ENCODE data around the gene RTTN.
A peak's percentile ranks its signal among the peaks of the same experiment; 100 is the strongest.

Gene RTTN

DNA sequence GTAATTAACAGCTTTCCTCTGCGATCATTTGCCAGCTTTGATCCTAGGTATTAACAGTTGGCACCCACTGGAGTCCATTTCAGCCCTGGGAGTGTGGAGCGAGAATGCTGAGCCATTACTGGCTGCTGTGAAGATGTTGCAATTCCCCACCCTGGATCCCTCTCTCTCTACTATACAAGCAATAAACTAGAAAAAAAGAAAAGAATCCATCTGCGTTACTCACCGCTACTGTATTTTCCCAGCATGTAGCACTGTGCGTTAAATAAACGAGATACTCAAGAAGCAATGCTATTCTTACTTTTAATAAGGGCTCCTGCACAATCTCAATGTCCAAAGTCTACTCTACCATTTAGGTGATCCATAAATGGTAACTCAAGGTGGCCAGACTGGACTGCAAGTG lies 8.5 kb downstream of the RTTN start:
- DNase-seq, result no peak

DNA sequence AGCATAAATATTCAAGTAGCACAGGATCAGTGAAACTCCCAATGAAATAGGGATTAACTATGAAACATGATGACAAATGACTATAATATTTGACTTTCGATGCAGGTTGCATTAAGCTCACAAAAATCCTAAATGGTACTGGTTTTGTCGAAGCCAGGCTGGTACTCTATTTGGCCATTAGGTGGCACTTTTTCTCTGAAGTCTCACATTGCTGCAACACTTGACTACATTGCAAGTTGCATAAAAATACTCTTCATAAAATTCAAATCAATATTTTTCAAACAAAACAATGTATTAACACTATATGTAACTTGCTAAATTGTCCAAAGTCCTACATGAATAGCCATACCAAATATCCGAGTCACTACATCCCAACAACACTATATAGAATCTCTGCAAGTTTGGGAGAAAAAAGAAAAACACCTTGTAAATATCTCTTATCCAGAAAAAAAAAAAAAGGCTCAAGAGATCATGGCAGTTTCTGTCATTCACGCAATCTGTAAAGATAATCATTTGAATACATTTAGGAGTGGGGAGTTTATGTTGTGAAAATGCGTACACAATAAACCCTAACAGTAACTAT lies 9.5 kb downstream of the RTTN start:
- DNase-seq, result no peak

DNA sequence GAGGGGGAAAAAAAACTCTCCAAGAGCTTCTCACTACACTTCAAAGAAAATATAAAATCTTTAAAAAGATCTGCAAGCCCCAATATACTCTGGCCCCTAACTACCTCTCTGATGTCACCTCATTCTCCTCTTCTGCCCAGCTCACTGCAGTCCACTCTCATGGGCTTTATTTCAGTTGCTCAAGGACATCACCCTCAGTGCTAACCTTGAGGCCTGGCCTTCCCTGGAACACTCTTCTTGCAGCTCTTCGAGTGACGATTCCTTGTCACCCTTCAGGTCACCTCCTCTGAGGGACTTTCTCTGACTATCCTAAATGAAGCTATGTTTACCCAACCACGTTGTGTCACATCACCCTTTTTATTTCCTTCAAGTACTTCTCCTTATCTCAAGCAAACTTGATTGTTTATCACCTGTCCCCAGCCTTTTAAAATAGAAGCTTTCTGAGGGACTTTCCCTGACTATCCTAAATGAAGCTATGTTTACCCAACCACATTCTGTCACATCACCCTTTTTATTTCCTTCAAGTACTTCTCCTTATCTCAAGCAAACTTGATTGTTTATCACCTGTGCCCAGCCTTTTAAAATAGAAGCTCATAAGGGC lies 10.4 kb downstream of the RTTN start:
- no peak for DNase-seq

DNA sequence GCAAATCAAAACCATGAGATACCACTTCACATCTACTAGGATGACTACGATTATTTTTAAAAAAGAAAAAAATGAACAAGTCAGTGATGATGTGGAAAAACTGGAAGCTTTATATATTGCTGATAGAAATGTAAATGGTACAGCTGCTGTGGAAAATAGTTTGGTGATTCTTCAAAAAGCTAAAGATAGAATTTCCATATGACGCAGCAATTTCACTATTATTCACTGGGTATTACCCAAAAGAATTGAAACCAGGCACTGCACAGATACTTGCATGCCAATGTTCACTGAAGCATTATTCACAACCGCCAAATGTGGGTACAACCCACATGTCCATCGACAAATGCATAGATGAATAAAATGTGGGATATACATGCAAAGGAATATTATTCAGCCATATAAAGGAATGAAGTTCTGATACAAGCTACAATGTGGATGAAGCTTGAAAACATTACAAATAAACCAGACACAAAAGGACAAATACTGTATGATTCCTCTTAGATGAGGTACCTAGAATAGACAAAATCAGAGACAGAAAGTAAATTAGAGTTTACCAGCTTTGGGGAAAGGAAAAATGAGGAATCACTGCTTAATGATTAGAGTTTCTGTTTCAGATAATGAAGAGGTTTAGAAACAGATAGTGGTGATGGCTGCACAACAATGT lies 11.1 kb downstream of the RTTN start:
- peak; percentile 8 for DNase-seq

DNA sequence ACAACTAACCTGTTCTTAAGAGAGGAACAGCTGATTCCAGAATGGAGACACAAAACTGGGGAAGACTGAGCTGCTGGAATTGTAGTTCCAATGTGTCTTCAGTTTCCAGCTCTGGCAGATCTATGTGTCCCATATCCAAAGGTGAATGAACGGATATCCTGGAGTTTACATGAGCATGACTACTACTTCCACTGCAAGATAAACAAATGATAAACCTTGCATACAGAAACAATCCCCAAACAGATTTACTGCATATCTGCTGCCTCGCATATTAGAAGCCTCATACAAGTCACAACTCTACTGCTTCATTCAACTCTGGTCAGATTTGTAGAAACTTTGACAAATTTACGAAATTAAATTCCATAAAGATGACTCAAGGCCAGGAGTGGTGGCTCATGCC lies 15.0 kb downstream of the RTTN start:
- DNase-seq, result no peak

DNA sequence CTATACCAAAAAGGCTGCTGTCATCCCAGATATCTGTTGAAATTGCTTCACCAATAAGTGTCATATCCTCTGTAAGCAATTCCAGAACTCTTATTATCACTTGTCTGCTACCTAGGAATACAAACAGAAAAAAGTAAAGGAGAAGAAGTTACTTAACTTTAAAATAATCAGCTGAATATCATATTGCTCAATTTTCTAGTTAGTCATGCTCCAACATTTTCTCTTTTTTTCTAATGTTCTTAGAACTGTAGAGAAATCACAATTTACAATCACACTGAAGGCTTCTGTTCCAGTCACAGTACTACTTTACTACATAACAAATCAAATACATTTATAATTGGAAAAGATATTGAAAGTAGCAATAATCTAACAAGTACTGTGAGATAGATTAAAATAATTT lies 17.4 kb downstream of the RTTN start:
- no peak for DNase-seq

DNA sequence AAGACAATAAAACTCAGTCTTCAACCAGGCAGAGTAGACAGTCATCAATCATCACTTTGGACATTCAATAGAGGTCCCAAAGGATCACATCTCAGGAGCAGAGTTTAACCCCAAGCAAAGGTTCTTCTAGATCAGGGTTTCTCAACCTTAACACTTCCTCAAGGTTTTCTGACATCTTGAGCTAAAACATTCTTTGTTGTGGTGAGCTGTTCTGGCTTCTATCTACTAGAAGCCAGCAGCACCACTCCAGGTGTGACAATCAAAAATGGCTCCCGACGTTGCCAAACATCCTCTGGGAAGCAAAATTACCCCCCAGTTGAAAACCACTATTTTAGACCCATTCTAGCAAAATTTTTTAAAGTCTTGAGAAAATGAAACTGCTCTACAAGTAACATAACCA lies 22.0 kb downstream of the RTTN start:
- no peak for DNase-seq

DNA sequence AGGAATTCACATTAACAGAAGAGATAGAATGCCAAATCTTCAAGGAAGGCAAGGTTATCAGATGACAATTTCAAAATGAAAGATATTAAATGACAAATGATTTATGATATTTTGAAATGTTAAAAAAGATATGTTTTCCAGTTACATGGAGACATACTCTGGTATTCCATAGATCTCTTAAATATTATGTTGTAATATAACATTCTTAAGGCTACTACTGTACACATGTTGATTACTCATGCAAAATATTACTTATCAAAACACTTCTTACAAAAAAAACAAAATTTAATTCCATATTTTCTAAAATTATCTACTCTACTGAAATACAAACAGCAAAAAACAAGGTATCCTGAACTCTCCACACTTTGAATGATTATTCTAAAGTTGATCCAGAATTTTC lies 22.9 kb downstream of the RTTN start:
- no peak for DNase-seq

DNA sequence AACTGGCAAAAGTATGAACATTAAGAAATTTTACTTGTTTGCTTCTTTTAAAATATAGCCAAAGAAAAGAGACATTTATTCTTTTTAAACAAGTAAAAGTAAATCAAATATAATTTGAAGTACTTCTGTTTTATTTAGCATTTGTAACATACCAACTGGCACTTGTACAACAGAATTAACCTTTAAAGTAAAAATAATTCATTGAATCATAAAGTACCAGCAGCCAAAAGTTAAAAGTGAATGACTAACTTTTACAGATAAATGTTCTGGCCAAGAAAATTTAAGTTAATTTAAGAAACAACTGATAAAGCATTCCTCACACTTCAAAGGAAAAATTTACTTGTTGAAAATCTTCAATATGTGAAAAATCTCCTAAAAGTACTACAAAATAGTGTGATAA lies 23.8 kb downstream of the RTTN start:
- no peak for DNase-seq

DNA sequence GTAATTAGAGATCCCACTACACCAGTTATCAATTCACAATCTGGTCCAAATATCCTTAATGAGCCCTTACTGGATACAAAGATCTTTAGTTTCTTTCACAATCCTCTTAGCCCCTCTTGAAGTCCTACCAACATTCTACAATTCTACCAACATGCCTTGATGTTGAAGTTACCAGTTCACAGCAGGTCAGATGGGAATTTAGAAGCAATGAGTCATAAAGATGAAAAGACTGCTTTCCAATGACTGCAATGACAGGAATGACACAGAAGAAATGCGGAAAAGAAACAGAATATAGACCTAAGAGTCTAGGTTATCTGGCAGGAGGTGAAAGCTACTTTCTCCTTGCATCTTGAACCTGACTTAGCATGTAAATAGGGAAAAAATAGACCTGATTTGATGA lies 24.5 kb downstream of the RTTN start:
- no peak for DNase-seq

DNA sequence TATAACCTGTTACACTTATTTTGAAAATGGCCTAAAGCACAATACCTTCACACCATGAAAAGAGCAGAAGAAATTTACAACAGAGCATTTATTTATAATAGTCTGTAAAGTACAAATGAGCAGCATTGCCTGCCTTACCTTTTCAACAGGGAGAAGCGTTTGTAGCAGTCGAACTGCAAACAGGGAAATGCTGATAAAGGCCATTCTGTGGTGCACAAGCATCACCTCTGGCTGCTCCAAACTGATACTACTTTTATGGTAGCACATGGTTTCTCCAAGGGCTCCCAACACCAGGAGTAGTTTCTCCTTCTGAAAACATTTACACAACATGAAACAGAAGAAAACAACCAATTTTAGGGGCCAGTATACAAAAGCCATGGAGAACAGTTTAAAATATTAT lies 28.9 kb downstream of the RTTN start:
- no peak for DNase-seq

DNA sequence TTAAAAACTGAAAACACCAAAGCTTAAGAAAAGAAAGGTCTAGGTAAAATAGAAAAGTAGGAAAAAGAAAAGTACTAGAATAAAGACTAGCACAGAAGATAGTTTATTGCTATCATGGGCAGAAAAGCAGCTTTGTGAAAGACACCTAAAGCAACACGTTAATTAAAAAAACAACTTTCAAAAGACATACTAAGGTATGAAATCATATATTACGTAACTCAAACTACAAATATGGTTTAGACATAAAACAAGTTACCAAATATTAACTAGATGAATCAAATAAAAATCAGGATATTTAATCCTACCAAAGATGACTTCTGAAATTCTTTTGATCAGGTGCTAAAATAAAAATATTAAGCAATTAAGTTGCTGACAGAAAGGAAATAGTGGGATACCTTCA lies 30.3 kb downstream of the RTTN start:
- DNase-seq, result no peak

DNA sequence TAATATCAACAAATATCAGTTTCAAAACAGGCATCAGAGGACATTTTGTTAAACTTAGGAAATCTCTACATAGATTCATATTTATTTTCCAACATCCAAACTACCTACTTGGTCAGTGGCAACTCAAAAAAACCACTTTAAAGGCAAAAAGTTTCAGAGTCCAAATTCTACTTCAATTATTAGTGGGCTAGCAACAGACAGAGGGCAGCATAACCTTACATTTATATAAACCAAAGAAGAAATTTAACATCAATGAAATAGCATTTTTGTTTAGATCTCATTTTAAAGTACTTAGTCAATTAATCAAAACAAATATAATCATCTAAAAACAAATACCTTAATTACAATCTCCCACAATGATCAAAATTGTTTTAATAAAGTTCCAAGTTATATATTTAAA lies 33.3 kb downstream of the RTTN start:
- DNase-seq, result no peak

DNA sequence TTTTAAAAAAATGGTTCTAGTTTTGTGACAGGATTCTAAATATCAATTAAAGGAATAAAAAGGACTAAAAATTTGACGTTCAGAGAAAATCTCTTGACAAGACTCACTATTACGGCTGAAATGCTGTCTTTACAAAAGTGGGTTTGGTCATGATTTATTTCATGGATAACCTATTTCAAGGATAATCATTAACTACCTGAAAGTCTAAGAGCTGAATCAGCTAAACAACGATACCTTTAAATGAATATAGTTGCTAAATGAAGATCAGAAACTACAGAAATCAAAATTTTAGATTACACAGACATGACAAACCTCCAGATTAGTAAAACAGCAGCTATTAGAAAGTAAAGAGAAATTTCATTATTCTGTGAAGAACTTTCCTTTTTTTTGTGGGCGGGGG lies 35.7 kb downstream of the RTTN start:
- DNase-seq, result no peak

DNA sequence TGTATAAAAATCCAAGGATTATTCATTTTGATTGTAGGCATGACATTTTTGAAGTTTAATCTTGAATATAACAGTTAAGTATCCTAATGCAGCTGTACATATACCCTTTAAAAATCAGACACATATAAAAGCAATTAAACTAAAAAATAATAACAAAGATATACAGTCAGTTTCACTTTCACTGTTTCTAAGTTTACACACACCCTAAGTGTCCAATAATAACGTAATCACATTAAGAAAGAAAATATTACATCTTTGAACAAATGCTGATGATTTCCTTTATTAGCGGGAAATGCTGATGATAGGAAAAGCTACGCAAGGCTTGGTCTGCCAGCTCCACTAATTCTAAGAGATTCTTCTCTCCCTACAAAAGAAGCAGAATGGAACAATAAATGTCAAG lies 38.8 kb downstream of the RTTN start:
- no peak for DNase-seq

DNA sequence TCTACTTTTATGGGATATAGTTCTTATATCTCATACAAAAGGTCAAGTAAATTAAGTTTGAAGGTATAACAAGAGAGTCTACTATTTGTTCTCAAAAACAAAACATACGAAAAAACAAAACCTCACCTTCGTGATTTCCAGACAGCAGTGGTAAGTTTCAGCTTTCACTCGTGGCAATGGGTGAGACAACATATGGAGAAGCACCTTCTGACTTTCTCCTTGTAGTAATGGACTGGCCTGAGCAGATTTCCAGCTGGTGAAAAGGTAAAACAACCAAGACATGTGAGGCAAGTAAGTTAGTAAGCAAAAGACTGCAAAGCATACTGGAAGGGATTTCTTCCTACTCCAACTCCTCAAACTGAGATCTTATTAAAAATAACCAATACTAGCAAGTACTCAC lies 39.6 kb downstream of the RTTN start:
- no peak for DNase-seq

DNA sequence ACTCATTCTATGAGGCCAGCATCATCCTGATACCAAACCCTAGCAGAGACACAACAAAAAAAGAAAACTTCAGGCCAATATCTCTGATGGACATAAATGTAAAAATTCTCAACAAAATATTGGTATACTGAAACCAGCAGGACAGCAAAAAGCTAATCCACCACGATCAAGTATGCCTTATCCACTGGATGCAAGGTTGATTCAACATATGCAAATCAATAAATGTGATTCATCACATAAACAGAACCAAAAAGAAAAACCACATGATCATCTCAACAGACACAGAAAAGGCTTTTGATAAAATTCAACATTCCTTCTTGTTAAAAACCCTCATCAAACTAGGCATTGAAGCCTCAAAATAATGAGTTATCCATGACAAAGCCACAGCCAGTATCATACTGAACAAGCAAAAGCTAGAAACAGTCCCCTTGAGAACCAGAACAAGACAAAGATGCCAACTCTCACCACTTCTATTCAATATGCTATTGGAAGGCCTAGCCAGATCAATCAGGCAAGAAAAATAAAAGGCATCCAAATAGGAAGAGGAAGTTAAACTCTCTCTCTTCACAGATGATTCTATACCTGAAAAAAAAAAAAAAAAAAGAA lies 45.3 kb downstream of the RTTN start:
- no peak for DNase-seq

DNA sequence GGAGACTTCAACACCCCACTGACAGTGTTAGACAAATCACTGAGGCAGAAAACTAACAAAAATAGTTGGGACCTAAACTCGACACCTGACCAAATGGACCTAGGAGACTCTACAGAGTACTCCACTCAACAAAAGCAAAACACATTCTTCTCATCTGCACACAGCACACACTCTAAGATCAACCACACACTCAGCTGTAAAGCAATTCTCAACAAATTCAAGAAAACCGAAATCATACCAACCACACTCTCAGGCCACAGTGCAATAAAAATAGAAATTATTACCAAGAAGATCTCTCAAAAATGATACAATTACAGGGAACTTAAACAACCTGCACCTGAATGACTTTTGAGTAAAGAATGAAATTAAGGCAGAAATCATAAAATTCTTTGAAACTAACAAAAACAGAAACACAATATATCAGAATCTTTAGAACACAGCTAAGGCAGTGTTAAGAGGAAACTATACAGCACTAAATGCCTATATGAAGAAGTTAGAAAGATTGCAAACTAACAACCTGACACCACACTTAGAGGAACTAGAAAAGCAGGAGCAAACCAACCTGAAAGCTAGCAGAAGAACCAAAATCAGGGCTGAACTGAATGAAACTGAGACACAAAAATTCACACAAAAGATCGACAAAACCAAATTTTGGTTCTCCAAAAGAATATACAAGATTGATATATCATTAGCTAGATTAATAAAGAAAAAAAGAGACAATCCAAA lies 46.3 kb downstream of the RTTN start:
- no peak for DNase-seq

DNA sequence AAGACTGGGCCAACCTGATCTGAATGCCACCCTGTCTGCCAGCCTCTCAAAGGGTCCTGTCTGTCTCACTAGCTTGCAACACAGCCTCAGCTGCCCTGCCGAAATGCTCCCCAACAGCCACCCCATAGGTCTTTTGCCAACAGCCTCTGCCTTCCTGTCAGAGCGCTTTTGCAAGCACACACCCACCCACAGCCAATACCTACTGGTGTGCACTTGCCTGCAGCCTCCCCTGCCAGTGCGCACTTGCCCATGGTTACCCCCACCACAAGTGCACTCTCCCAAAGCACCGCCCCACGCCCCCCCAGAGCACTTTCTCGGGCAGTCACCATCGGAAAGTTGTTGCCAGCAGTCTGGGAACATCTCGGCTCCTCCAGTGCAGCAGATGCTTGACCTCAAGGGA lies 48.6 kb downstream of the RTTN start:
- DNase-seq, result no peak

DNA sequence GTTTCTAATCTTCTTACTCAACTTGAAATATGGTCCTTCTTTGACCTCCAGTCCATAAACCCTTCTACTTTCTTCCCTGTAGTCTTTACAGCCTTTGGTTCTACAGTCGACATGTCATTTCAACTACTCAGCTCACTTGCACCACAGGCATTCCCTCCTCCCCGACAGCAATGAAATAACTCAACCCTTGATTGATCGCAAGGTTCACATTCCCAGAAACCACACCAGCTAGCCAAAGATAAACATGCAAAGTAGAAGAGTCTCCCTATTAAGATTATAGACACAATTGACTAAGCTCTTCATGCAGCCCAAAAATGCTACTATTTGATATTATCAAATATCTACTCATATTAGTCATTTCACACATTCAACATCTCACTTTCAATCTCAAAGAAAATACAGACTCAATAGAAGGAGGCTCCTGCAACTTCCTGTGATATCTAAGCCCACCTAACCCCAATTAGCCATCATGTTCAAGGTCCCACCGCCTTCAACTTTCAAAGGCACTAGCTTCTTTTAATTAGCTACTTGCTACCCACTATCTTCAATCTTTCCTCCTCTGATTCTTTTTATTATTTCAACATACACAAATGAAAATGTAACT lies 50.8 kb downstream of the RTTN start:
- no peak for DNase-seq

DNA sequence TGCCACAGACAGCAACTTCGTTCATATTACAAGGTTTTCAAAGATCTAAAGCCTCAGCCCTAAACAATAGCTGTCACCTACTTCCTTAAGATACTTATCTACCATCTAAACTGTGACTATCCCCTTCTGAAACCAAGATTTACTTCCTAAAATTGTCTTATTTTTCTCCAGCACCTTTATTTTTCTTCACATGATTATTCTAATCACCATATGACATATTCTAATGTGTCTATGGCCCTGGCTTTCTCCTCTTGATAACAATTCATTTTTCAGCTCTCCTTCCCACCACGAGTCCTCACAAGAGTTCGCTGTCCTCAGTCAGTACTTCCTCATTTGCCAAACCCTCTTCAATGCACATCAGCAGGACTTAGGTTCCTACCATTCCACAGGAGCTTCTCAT lies 53.9 kb downstream of the RTTN start:
- no peak for DNase-seq

DNA sequence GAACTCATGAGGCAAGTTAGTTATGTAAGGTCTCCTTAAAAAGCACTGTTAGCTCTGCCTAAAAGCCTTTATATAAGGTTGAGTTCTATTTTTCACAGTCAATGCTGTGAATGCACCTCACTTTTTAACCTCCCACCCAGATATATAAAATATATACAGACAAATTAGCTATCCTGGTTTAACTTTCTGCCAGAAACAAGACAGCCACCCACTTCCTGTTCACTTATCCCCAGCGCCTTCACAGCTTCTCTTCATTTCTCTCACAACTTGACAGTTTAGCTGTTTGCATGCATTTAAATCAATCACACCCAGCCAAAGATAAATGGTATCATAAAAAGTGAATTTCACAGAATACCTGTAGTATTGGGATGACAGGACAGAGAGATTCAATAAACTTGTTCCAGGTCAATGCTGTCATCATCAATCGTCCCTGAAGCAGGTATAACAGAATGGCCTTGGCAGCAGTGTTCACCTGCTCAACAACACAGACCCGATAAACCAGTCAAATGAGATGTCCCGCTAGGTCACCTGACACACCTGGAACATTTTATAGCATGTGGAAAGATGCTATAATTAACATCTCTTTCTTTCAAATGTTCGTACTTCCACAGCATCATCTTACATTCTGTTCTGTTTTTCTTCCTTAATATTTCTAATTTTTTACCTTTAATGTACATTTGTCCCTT lies 55.7 kb downstream of the RTTN start:
- DNase-seq, result no peak

DNA sequence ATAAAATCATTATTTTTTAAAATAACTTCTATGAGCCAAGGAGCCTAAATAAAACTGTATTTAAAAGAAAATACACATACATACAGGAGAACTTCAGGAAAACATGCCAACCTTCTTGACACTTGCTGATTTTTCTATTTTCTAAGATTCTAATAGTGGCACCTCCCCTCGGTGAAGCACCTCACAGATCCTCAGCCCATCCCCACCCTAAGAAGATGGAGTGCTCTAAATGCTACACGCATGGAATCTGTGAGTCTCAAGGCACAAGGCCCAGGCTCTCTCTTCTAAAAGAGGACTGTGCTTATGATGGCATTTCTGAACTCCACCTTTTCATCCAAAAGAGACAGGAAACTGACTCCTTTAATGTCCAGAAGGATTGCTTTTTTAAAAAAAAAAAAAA lies 56.3 kb downstream of the RTTN start:
- no peak for DNase-seq
